Fibroblast of lung (primary cell): ENCODE measurements around the gene STS.

Source experiments
- EZH2 ChIP-seq: IDR thresholded peaks from 2 replicates; pipeline ENCODE4 v1.5.1; 2012; ENCODE audit warnings: low read length, control low read depth, mild to moderate bottlenecking; ENCODE audit errors: missing control alignments
- TF ChIP-seq, protein P1 (sequence below), 2 donors: IDR thresholded peaks in 1 of 2; conservative IDR thresholded peaks in 1 of 2; 1 replicate in 1 of 2; 2 replicates in 1 of 2; pipeline ENCODE4 v1.5.1; 2011 to 2012; ENCODE audit warnings: low read length in 2 of 2, control low read depth in 1 of 2, inconsistent platforms in 1 of 2, low read depth in 1 of 2, mild to moderate bottlenecking in 1 of 2

DNA sequence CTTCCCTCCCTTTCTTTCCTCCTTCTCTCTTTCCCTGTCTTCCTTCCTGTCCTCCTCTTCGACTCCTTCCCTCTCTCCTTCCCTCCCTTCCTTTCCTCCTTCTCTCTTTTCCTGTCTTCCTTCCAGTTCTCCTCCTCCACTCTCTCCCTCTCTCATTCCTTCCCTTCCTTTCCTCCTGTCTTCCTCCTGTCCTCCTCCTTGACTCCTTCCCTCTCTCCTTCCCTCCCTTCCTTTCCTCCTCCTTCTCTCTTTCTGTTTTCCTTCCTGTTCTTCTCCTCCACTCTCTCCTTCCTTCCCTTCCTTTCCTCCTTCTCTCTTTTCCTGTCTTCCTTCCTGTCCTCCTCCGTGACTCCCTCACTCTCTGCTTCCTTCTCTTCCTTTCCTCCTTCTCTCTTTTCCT lies 5.7 kb downstream of the STS start:
- TF ChIP-seq, protein P1, sequence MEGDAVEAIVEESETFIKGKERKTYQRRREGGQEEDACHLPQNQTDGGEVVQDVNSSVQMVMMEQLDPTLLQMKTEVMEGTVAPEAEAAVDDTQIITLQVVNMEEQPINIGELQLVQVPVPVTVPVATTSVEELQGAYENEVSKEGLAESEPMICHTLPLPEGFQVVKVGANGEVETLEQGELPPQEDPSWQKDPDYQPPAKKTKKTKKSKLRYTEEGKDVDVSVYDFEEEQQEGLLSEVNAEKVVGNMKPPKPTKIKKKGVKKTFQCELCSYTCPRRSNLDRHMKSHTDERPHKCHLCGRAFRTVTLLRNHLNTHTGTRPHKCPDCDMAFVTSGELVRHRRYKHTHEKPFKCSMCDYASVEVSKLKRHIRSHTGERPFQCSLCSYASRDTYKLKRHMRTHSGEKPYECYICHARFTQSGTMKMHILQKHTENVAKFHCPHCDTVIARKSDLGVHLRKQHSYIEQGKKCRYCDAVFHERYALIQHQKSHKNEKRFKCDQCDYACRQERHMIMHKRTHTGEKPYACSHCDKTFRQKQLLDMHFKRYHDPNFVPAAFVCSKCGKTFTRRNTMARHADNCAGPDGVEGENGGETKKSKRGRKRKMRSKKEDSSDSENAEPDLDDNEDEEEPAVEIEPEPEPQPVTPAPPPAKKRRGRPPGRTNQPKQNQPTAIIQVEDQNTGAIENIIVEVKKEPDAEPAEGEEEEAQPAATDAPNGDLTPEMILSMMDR (conservative IDR thresholded peaks at IDR 0.05 in 1 of 2, IDR thresholded peaks at IDR 0.05 in 1 of 2; ENCODE audit: low read depth in 1 of 2, low read length in 2 of 2), result no peak
- TF ChIP-seq EZH2, result no peak
